HG03064 (cell line): ENCODE data around the gene TNS1.

Source experiments
- ATAC-seq: cut with Tn5 transposase; IDR thresholded peaks from one replicate; pipeline ENCODE4 v1.9.1; 2021; ENCODE audit warnings: low read depth; ENCODE audit not compliant: unreplicated experiment

Gene TNS1

DNA sequence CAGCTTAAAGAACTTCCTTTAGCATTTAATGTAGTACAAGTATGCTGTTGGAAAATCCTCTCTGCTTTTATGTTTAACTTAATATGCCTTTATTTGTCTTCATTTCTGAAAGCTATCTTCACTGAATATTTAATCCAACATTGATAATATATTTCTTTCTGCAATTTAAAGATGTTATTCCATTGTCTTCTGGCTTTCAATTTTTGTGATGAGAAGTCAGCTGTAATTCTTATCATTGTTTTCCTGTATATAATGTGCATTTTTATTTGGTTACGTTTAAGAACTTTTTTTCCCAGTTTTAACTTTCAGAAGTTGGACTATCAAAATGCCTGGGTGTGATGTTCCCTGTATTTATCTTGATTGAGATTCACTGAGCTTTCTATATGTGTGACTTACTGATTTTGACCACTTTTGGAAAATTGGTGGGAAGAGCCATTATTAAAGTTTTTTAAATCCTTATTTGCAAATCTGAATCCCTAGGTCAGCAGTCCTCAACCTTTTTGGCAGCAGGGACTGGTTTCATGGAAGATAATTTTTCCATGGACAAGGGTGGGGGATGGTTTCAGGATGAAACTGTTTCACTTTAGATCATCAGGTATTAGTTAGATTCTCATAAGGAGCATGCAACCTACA is 241.0 kb downstream of the TNS1 start:
- ATAC-seq = no peak

DNA sequence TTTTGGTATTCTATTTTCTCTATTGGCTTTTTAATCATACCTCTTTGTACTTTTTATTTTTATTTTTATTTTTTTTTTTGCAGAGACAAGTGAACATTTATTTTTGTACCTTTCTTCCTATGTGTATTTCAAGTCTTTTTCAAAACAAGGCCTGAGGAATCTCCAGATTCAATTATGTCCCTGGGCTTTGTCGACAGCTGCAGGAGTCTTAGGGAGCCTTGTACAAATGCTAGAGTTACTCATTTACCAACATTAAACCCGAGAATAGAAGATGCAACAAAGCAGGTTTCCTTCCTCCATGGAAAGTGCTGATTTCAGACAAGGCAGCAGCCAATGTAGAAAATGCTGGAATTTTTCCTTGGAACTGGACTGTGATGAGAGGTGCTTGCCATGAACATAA is 242.8 kb downstream of the TNS1 start:
- ATAC-seq = no peak

DNA sequence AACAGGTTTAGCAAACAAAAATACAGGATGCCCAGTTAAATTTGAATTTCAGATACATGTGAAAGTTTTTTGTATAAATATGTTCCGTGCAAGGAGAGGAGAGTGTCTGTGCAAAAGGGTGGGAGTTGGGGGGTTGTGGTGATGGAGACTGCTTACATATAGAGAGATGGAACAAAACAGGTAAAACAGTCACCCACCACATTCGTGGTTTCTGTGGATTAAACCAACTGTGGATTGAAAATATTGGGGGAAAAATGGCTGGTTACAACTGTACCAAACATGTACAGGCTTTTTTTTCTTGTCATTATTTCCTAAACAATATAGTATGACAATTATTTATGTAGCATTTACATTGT is 245.7 kb downstream of the TNS1 start:
- no peak for ATAC-seq

DNA sequence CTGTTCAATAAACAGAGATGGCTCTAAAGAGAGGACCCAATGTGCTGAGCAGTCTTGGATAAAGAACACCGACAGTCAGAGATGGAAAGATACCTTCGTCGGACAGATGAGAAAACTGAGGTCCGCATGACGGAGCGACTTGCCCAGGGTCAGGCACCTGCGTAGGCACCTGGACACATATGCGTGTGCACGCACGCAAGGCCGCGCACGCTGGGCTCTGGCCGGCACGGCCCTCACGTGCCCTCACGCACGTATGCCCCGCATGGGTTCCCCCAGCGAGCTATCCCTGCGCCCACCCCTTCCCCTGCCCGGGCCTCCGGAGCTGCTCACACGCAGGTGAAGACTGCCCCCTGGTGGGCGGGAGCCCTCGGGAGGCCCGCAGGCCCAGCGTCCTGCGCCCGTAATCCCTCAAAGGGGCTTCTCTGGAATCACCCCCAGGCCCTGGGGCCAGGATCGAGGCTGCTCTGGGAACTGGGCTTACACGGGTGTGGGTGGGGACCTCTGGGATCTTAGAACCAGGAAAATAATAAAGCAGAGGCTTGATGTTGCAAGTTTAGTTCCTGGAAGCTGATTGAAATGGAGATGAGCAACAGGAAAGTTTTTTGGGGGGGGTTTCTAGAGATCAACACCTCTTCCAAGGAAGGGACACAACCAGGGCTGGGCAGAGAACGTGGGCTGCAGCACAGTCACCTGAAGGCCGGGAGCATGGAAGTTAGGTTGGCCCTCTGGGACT is 246.3 kb downstream of the TNS1 start:
- no peak for ATAC-seq

DNA sequence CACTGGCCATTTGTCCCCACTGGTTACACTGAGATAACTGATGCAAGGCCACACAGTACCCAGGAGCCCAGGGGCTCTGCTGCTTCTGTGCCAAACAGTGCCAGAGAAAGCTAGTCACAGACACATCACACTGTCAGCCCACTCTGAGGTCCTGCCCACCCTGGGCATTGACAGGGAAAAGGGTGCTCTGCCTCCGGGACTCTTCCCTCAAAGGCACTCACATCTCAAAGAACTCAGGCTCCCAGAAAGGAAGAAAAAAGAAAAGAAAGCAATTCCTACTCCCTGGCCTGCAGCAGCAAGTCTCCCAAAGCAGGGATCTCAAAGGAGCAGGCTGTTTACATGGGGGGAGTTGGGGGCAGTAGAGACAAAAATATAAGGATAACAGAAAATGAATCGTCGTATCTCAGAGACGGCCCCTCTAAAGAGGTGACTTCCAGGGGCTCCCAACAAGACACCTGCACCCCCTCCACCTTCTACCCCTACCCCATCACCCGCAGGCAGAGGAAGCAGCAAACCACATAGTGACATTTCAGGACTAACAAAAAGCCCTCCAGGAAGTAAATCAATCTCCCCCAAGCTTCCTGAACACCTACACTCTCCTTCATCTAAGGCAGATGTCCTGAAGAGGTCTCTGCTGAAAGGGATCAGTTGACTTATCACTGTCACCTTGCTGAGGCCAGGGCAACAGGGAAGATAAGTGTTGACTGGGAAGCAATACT is 247.6 kb downstream of the TNS1 start:
- no peak for ATAC-seq

DNA sequence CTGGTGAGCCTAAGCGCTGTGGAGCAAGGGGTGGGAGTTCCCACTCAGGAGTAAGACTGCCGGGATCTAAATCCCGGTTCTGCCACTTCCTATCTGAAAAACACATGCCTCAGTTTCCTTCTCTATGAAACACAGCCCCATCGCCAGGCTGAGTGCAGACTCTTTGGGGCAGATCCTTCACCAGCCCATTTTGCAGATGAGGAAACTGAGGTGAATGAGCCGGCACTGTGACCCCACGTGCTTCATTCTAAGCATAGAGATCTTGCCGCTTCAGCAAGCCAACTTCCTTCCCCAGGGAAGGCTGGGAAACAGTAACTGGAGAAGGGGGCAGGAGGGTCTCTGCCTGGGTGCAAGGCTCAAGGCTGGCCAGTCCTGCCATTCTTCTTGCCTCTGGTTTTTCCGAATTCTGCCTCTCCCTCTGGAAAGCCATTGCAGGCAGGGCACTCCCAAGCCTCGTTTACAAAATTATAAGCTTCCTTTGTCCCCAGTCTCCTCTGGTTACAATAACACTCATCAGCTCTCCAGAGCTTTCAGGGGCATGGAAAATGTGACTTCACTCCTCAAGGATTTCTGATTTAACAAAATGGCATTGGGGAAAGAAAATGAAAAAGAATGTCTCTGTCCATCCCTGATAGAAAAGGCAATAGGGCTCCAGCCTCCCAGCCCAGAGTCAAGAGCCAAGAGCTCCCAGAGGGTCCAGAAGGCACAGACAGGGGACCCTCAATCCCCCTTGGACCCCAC is 249.2 kb downstream of the TNS1 start:
- ATAC-seq = no peak

DNA sequence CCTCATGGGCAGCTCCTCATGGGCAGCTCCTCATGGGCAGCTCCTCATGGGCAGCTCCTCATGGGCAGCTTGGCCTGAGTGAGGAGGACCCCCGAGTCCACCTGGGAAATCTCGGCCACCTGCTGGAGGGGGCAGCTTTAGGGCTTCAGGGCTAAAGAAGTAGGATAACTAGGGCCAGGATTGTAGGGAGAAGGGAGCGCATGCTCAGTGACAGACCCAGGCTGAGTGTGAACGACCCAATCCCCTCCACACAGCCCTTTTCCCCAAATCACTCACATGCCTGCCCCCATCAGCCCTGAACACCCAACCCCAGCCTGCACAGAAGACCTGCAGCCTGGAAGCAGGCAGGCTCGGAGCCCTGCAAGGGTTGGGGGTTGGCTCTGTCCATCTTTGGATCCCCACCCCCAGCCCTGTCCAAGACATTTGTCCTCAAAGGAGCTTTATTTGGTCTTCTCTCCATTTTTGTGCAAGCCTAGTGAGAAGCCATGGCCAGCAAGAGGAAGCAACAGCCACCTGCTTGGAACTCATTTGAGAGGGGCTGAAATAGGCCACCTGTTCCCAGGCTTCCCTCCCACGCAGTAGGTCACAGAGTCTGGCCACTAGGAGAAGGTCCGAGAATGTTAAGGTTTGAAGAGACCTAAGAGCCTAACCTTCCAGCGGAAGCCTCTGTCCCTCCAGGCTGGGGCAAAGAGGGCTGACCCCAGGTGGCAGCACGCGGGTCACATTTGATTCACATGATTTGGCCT is 249.9 kb downstream of the TNS1 start:
- ATAC-seq = no peak

DNA sequence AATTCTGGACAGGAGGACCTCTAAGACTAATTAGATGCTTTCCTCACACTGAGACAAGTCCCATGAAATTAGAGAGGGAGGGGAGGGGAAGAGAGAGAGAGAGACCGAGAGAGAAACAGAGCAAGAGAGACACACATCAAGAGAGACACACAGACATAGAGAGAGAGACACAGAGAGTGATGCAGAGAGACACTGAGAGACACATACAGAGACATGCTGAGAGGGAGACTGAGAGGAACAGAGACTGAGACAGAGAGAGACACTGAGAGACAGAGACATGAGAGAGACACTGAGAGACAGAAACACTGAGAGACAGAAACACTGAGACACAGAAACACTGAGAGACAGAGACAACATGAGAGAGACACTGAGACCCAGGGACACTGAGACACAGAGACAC is 250.8 kb downstream of the TNS1 start:
- no peak for ATAC-seq

DNA sequence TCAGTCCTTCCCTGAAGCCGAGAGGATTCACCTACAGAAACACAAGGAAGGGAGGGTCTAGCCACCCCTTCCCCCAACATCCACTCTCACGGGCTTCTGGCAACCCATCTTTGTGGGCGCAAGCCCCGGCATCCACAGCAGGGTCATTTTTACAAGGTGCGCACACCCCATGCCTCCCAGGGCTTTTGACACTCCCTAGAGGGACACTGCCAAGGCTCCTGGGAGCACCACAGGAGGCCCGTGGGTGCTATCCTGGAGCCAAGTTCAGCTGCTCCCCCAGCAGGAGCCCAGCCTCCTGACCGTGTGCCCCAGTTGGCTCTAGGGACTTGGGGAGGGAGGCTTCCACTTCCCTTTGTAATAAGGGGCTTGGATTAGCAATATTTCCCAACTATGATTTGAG is 251.6 kb downstream of the TNS1 start:
- no peak for ATAC-seq
